Astrocyte of the spinal cord (primary cell): ENCODE results near the gene GNAS-AS1.

Experiments used
- DNase-seq: peaks from one replicate; pipeline ENCODE4 v3.0.0; 2011; ENCODE audit warnings: low read depth, low spot score
- H3K4me3 ChIP-seq: 2 replicates; pipeline ENCODE4 v1.5.1; 2011; ENCODE audit warnings: low read depth, mild to moderate bottlenecking, low read length, moderate library complexity
- CTCF ChIP-seq: IDR thresholded peaks from 2 replicates; pipeline ENCODE4 v1.5.1; 2012; ENCODE audit warnings: low read depth, mild to moderate bottlenecking, low read length, inconsistent platforms
- in situ Hi-C: cut with HindIII; loops from 2 replicates; pipeline ENCODE4 v1.10.0; 2017; ENCODE audit warnings: low sequenced_read_pairs

GNAS-AS1 gene

GRCh38 chr20:58792426-58792825, 58.3 kb downstream of the GNAS-AS1 start:
- DNase-seq: no peak

GRCh38 chr20:58791286-58791685, 59.4 kb downstream of the GNAS-AS1 start:
- no peak overlapping the region for H3K4me3 ChIP-seq
- in situ Hi-C loops: no loop called here
- TF ChIP-seq CTCF: no peak
- DNase-seq: no peak

More at GRCh38 chr20:58792426-58792825, 58.3 kb downstream of the GNAS-AS1 start:
- no peak for TF ChIP-seq CTCF
- in situ Hi-C loops: no loop called here
- H3K4me3 ChIP-seq: no peak overlapping the region

DNA sequence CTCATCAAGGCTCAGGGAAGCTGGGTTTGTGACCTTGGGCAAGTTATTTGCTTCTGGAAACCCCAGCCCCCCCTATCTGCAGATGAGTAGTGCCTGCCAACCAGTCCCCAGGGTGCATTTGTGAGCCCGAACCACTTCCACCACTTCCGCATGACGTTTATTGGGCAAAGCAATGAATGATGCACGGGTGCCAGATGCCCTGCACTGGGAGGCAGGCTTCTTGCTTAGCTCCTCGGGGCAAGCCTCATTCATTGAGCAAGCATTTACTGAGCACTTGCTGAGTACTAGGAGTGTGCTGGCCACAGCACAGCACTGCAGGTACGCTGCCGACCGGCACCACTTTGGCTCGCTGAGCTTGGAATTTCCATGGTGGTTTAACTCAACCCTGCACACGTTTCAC, 60.2 kb downstream of the GNAS-AS1 start:
- no peak for TF ChIP-seq CTCF
- in situ Hi-C loops: no loop called here
- no peak for DNase-seq
- no peak overlapping the region for H3K4me3 ChIP-seq

DNA sequence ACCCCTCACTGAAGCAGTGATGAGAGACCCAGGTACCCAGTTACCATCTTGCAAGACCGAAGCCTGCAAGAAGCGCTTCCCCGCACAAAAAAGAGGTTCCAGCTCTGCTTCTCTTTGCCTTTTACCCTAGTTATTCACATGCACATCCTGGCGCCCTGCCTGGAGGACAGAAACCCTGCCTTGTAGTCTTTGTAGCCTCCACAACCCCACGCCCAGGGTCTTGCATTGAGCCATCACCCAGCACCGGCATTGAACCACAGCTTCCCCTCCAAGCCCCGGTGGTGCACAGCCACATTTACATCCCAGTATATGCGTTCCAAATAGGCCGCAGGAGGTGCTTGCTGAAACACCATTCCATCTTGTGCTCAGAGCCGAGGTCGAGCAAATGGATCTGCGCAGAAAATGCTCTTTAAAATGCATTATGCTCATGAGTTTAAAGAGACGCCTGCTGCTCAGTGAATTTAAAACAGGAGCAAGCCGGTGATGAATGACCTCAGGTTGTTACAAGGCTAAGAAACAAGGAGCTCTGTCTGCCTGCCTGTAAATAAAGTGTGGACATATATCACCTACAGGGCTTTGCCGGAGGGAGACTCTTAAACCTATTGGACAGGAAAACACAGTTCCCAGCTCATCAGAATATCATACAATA, 61.7 kb downstream of the GNAS-AS1 start:
- H3K4me3 ChIP-seq: no peak overlapping the region
- no peak for TF ChIP-seq CTCF
- no peak for DNase-seq
- in situ Hi-C loops: no loop called here

- no peak overlapping the region for H3K4me3 ChIP-seq
- in situ Hi-C loops: no loop called here
- no peak for TF ChIP-seq CTCF
- DNase-seq: no peak
Measured at GRCh38 chr20:58787211-58788005, 63.3 kb downstream of the GNAS-AS1 start.

DNA sequence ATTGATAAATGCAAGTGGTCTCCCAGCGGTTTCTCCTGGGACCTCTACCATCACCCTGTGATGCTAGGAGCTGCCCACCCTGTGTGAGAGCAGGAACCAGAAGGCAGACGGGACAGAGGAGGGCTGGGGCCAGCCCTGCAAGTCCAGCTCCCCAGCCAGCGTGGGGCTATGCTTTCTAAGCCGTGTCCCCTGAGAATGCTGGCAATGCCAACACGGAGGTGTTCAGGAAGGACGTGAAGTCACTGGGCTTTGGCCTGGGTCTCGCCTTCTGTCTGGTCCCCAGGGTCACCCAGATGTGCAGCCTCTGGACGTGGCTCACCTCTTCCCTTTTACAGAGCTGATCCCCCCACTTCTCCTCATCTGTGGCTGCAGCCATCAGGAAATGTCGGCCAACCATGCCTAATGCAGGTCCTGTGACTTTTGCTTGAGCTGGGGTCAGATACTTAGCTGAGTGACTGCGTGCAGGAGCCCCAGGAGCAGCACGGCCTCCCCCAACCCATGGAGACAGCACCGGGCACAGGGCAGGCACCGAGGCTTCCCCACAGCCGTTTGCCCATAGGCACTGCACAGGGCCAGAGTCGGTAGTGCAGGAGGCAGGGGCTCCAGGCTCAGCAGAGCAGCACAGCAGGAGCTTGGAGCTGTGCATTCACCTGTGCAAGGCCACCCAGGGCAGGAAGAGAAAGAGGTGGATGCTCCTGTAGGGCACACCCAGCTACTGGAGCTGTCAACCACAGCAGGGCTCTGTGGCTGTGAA, 66.2 kb downstream of the GNAS-AS1 start:
- no peak for DNase-seq
- TF ChIP-seq CTCF: no peak
- in situ Hi-C loops: no loop called here
- no peak overlapping the region for H3K4me3 ChIP-seq
